Thyroid gland (tissue), 4 donors: ENCODE results near the gene ZNF384. TPM values are rescaled to one million over a fixed set of nuclear protein-coding genes. Genes with fewer than 3 reads are reported as not detected.
A peak's percentile ranks its signal among the peaks of the same experiment; 100 is the strongest.

Source experiments
- DNase-seq, 2 donors: peaks; one replicate each; pipeline ENCODE4 v3.0.0-alpha.2; 2019
- H3K27ac ChIP-seq, 3 donors: fragments of 200-600 bp; sonication (generic); 1 replicate in 2 of 3; 2 replicates in 1 of 3; pipeline ENCODE4 v1.5.1; 2016 to 2019; ENCODE audit warnings: mild to moderate bottlenecking in 1 of 3, moderate library complexity in 1 of 3
- H3K27me3 ChIP-seq: fragments of 200-600 bp; sonication (generic); one replicate; pipeline ENCODE4 v1.5.1; 2019
- H3K36me3 ChIP-seq, 2 donors: fragments of 200-600 bp; sonication (generic); one replicate each; pipeline ENCODE4 v1.5.1; 2016 to 2019
- H3K4me1 ChIP-seq, 2 donors: fragments of 200-600 bp; sonication (generic); one replicate each; pipeline ENCODE4 v1.5.1; 2017 to 2019
- H3K4me3 ChIP-seq, 3 donors: fragments of 200-600 bp; sonication (generic); replicated peaks in 1 of 3; 1 replicate in 2 of 3; 2 replicates in 1 of 3; pipeline ENCODE4 v1.5.1; 2016; ENCODE audit warnings: mild to moderate bottlenecking in 1 of 3
- H3K9me3 ChIP-seq: fragments of 200-600 bp; sonication (generic); one replicate; pipeline ENCODE4 v1.5.1; 2017
- CTCF ChIP-seq, 6 experiments: fragments of 200-600 bp in 3 of 6; fragments of 450-650 bp in 3 of 6; sonication (generic) in 3 of 6; IDR thresholded peaks; one replicate each; pipeline ENCODE4 v1.5.1; 2016 to 2019; ENCODE audit warnings: antibody characterized with exemption in 6 of 6, mild to moderate bottlenecking in 2 of 6, inconsistent platforms in 1 of 6, moderate library complexity in 1 of 6
- POLR2A ChIP-seq, 2 donors: fragments of 450-650 bp; IDR thresholded peaks; one replicate each; pipeline ENCODE4 v1.6.1; 2017; ENCODE audit warnings: antibody characterized with exemption in 2 of 2, mild to moderate bottlenecking in 2 of 2, moderate library complexity in 1 of 2
- WGBS, 2 donors: methylation state at CpG; one replicate each; pipeline ENCODE4 v1.1.5; 2017; 5-methylcytosine and 5-hydroxymethylcytosine counted together
- intact Hi-C: fragments of 100-400 bp; cut with DNase I; formaldehyde crosslinking; loops from one replicate; pipeline ENCODE4 v1.15.1; 2023
- total RNA-seq, 4 donors: library from RNA; depleted of rRNA; stranded (reverse); fragments of >200 nt; gene quantifications; one replicate each; pipeline ENCODE4 v1.2.3, GENCODE V29; 2016

The ZNF384 gene
- total RNA-seq, result 10 to 100 TPM; 41.9 to 72.8 (median 53.1) TPM

- no peaks in the 10 kb centered on the region for H3K9me3 ChIP-seq
- WGBS, 2 donors, result 1 to 2% methylated on average over 44 to 46 of the region's 72 CpGs
- no peaks in the 10 kb centered on the region for H3K36me3 ChIP-seq
- intact Hi-C loops, result no loop called here
- peak in 1 of 2 donors; percentile 48 for TF ChIP-seq POLR2A (IDR thresholded peaks at IDR 0.05)
- TF ChIP-seq CTCF (IDR thresholded peaks at IDR 0.05), result peak in 3 of 6 experiments; percentile 33 to 45 (median 36)
- H3K27me3 ChIP-seq, result no peaks in the 10 kb centered on the region
- H3K27ac ChIP-seq, result peak within 1 kb of the TSS; percentile 85 to 99 (median 96)
- peak within 1 kb of the TSS; percentile 55 to 91 (median 80) for H3K4me3 ChIP-seq
- H3K4me1 ChIP-seq, result peaks cover 21 to 31% of the 10 kb centered on the region in 2 donors
- peak; percentile 98 to 99 for DNase-seq
These were observed at the start of gene ZNF384 for GRCh38 chr12:6688999-6689882. Gene ZNF384, minus strand, starts transcription at chr12:6689375. Its CDS starts 9,855 bp downstream, at chr12:6679520.

- no peak for DNase-seq
- WGBS, 2 donors, result 94% methylated on average over 5 of the region's 5 CpGs
- Histone ChIP-seq H3K4me1 (no peaks in the 10 kb centered on the region), H3K9me3 (no peaks in the 10 kb centered on the region), H3K36me3 (peaks cover 1 to 2% of the 10 kb centered on the region in 2 donors), H3K27me3 (no peaks in the 10 kb centered on the region), H3K27ac (no peak overlapping the region), H3K4me3 (no peak overlapping the region)
- intact Hi-C loops, result no loop called here
- TF ChIP-seq POLR2A (IDR thresholded peaks at IDR 0.05) (no peak), CTCF (IDR thresholded peaks at IDR 0.05) (no peak)
These were observed 47.6 kb upstream of the ZNF384 start for GRCh38 chr12:6736754-6737153.

GRCh38 chr12:6735448-6736191 lies 46.4 kb upstream of the ZNF384 start:
- intact Hi-C loops, result no loop called here

GRCh38 chr12:6734506-6735387 lies 45.6 kb upstream of the ZNF384 start:
- DNase-seq, result no peak
- no peak for TF ChIP-seq CTCF (IDR thresholded peaks at IDR 0.05)
- TF ChIP-seq POLR2A (IDR thresholded peaks at IDR 0.05), result no peak
- Histone ChIP-seq H3K36me3 (peaks cover 21 to 22% of the 10 kb centered on the region in 2 donors), H3K9me3 (no peaks in the 10 kb centered on the region), H3K4me1 (no peaks in the 10 kb centered on the region), H3K4me3 (no peak overlapping the region), H3K27me3 (no peaks in the 10 kb centered on the region), H3K27ac (no peak overlapping the region)
- intact Hi-C loops, result loop anchor here (5.0 kb wide), 1 partner anchor 48 kb away; no protein-coding TSS in a partner anchor
- 83 to 90% methylated on average over 10 of the region's 10 CpGs for WGBS, 2 donors

More at GRCh38 chr12:6735448-6736191, 46.4 kb upstream of the ZNF384 start:
- DNase-seq, result peak; percentile 74 to 78
- Histone ChIP-seq H3K27ac (peak overlapping the region in 1 of 3 donors; percentile 8), H3K4me1 (no peaks in the 10 kb centered on the region), H3K4me3 (no peak overlapping the region), H3K9me3 (no peaks in the 10 kb centered on the region), H3K36me3 (peaks cover 12 to 14% of the 10 kb centered on the region in 2 donors), H3K27me3 (no peaks in the 10 kb centered on the region)
- TF ChIP-seq CTCF (IDR thresholded peaks at IDR 0.05), result peak; percentile 50 to 83 (median 69)
- no peak for TF ChIP-seq POLR2A (IDR thresholded peaks at IDR 0.05)
- 40 to 42% methylated on average over 8 of the region's 8 CpGs for WGBS, 2 donors
